AG04449 (cell line): Measurements from ENCODE around the gene NFASC.

Experiments used
- CTCF ChIA-PET: fragments of 350-600 bp; formaldehyde crosslinking; extraction: SDS; loops from one replicate; lab custom pipeline; 2021; ENCODE audit warnings: antibody characterized with exemption; lab: Yijun Ruan, JAX
- POLR2A ChIA-PET: fragments of 400-600, 350-600 bp; formaldehyde crosslinking; extraction: SDS; loops from one replicate; lab custom pipeline; 2020; ENCODE audit warnings: antibody characterized with exemption, inconsistent platforms; lab: Yijun Ruan, JAX
- DNase-seq: peaks from one replicate; pipeline ENCODE4 v3.0.0-alpha.2; 2010; ENCODE audit warnings: low read depth, low spot score
- H3K4me3 ChIP-seq: 2 replicates; pipeline ENCODE4 v1.5.1; 2011; ENCODE audit warnings: low read depth, mild to moderate bottlenecking, control low read depth, low read length
- CTCF ChIP-seq: IDR thresholded peaks from one replicate; pipeline ENCODE4 v1.5.1; 2011; ENCODE audit warnings: mild to moderate bottlenecking, moderate library complexity, low read length, control low read depth, inconsistent platforms; ENCODE audit not compliant: insufficient read depth; ENCODE audit errors: missing control alignments

Gene NFASC

GRCh38 chr1:204836856-204837255, 33.8 kb upstream of the NFASC start:
- no peak for DNase-seq
- ChIA-PET CTCF (interaction anchor here (1.1 to 2.6 kb wide), 4 partner anchors 29 to 105 kb away, joined by 3 to 8 read pairs (median 6); no protein-coding TSS in a partner anchor), POLR2A (no interaction called here)
- no peak for TF ChIP-seq CTCF
- no peak overlapping the region for H3K4me3 ChIP-seq

- CTCF ChIA-PET, result interaction anchor here (0.8 to 2.6 kb wide), 5 partner anchors 8 to 105 kb away, joined by 3 to 8 read pairs (median 4); no protein-coding TSS in a partner anchor
- no peak for TF ChIP-seq CTCF
- no peak for DNase-seq
- H3K4me3 ChIP-seq, result no peak overlapping the region
- POLR2A ChIA-PET, result no interaction called here
These were observed 33.1 kb upstream of the NFASC start for GRCh38 chr1:204837440-204838084.

- no peak overlapping the region for H3K4me3 ChIP-seq
- TF ChIP-seq CTCF, result no peak
- ChIA-PET POLR2A (no interaction called here), CTCF (interaction anchor here (1.0 to 2.6 kb wide), 4 partner anchors 9 to 101 kb away, joined by 3 to 8 read pairs (median 3); no protein-coding TSS in a partner anchor)
- DNase-seq, result no peak
These were observed 29.3 kb upstream of the NFASC start for GRCh38 chr1:204841316-204841715.

GRCh38 chr1:204841798-204842197, 28.9 kb upstream of the NFASC start:
- ChIA-PET CTCF (interaction anchor here (0.8 to 2.6 kb wide), 4 partner anchors 14 to 100 kb away, joined by 3 to 8 read pairs (median 4); no protein-coding TSS in a partner anchor), POLR2A (no interaction called here)
- no peak overlapping the region for H3K4me3 ChIP-seq
- no peak for TF ChIP-seq CTCF
- no peak for DNase-seq

- H3K4me3 ChIP-seq, result no peak overlapping the region
- ChIA-PET POLR2A (no interaction called here), CTCF (interaction anchor here (0.8 to 2.6 kb wide), 4 partner anchors 14 to 100 kb away, joined by 3 to 8 read pairs (median 4); no protein-coding TSS in a partner anchor)
- no peak for TF ChIP-seq CTCF
- DNase-seq, result no peak
These were observed 28.3 kb upstream of the NFASC start for GRCh38 chr1:204842369-204842768.

- DNase-seq, result no peak
- TF ChIP-seq CTCF, result no peak
- H3K4me3 ChIP-seq, result no peak overlapping the region
- ChIA-PET POLR2A (no interaction called here), CTCF (no interaction called here)
These were observed 27.8 kb upstream of the NFASC start for GRCh38 chr1:204842892-204843291.
